Measurements from ENCODE around the gene TNNC1.
A peak's percentile ranks its signal among the peaks of the same experiment; 100 is the strongest.

TNNC1 gene

DNA sequence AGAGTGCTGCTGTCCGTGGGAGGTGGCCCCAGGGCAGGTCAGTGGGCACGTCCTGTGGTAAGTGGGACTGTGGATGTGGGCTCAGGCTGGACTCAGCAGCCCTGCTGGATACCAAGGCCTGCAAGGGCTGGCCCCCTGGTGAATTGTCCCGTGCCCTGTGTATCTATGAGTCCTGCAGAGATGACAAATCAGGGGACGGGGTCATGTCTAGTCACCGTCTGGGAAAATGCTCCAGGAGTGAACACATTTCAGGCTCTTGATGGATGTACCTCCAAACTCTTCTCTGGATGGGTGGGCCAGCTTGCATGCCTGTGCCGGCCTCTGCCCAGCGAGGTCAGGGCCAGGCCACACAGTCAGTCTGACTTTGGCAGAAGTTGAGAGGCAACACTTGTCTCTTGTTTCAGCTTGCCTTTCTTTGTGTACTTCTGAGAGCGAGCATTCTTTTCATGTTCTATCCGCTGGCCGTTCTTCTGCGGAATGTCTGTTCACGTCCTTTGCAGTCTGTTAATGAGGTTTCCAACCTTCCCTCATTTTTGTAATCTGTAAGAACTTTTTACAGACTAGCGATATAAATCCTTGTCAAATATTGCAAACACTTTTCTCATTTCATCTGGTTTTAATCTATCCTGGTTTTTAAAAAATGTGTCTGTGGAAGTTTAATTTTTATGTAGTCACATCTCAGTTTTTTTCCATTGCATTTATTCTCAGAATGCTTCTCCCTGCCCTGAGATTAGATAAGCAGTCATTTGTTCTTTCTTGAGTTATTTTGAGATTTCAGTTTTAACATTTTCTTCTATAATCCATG lies 29.9 kb upstream of the TNNC1 start:
- no peak for DNase-seq

DNA sequence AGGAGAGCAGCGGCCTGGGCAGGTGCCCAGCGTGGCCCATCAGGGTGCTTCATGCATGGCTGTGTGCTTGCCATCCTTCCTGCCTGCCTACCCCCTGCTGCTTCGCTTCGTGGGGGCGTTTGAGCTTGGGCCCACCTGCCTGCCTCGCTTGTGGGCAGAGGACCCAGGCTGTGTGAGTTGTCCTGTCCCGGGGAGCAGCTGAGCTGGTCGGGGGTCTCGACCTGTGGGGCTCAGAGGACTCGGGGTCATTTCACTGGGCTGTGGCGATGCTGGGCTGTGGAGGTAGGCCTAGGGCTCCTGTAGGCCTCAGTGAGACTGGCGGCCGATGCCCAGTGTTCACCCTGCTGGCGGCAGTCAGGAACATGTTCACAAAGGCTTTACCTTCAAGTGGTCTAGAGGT lies 29.2 kb upstream of the TNNC1 start:
- DNase-seq = no peak

DNA sequence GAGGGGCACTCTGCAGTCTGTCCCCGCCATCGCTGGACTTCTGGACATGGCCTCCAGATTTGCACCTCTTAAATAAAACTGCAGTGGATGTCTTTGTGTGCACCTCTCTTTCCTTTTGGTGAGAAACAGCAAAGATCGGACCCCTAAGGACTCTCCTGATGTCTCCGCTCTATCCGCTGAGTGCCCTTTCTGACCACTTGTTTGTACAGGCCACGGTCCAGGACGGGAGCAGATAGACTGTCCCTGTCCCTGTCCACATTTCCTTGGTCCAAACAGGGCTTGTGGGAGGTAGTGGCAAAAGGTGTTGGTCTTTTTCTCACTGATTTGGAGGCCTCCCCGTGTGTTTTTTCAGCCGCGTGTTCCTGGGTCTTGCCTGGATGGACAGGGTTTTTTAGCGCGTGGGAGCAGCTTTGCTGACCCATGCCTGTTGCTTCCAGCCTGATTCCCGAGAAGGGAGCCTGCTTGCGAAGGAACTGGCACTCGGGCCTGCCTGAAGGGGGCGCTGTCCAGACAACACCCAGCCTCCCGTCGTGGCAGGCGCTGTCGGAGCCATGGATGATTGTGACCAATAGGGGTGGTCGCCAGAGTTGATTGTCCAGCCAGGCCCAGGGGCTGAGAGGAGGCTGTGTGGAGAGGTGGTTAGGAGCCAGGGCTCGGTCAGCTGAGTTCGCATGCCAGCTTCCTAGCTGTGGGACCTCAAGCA lies 28.1 kb upstream of the TNNC1 start:
- DNase-seq = peak; percentile 10 to 26

DNA sequence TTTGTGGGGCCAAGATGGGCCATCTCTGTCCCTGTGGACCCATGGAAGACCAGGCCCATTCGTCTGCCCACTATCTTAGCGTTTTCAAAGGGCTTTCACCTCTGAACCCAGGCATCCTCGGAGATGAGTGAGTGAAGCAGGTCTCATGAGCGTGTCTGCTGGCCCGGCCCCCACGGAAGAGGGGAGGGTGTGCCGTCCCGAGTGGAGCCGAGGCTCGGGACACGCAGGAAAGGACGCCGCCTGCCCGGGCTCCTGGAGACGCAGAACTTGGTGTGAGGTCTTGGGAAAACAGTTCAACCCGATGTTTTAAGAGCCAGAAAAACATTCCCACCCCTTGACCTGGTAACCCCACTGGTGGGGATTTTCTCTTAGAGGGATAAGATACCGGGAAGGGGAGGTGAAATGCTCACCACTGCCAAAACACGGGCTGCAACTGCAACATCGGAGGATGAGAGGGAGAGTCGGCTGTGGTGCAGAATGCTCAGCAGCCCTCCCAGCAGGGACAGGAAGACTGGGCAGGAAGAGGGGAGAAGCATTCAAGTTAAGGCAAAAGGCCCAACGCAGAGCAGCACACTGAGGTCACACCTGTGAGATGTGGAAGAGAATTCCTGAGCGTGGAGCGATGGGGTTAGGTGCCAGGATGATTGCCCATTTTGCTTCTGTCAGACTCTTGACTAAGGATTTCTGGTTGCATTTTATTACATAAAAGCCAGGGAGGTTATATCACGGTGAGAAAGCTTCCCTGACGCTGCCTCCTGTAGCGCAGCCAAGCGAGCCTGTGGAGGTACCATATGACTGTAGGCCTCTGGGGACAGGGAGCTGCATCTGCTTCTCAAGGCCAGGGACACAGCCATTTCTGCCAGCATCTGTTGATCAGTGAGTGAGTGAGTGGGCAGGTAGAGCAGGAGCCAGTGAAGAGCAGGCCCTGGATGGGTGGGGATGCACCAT lies 27.2 kb upstream of the TNNC1 start:
- no peak for DNase-seq

DNA sequence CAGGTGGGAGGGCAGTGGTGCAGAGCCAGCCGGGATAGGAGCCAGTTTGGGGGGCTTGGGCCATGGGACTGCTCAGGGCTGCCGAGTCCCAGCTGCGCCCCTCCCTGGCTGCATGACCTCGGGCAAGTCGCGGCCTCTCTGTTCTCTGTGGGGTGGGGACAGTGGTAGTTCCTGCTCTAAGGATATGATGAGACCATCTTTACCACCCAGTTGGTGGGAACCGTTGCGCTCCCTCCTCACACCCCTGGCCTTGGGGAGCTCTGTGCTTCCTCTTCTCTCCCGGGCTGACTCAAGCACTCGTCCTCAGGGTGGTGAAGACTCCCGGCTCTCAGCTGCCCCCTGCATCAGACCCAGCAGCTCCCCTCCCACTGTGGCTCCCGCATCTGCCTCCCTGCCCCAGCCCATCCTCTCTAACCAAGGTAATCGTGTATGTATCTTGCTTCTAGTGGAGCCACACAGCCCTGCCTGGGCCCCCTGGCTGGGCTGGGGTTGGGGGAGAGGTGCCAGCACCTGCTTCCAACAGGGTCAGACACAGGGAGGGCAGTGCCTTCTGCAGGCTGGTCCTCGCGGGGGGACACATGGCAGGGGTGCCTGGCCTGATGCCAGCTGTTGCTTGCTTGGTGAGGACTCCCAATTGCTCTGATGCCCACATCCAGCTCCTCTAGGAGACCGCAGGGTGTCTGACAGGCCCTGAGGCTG lies 26.2 kb upstream of the TNNC1 start:
- DNase-seq = no peak

DNA sequence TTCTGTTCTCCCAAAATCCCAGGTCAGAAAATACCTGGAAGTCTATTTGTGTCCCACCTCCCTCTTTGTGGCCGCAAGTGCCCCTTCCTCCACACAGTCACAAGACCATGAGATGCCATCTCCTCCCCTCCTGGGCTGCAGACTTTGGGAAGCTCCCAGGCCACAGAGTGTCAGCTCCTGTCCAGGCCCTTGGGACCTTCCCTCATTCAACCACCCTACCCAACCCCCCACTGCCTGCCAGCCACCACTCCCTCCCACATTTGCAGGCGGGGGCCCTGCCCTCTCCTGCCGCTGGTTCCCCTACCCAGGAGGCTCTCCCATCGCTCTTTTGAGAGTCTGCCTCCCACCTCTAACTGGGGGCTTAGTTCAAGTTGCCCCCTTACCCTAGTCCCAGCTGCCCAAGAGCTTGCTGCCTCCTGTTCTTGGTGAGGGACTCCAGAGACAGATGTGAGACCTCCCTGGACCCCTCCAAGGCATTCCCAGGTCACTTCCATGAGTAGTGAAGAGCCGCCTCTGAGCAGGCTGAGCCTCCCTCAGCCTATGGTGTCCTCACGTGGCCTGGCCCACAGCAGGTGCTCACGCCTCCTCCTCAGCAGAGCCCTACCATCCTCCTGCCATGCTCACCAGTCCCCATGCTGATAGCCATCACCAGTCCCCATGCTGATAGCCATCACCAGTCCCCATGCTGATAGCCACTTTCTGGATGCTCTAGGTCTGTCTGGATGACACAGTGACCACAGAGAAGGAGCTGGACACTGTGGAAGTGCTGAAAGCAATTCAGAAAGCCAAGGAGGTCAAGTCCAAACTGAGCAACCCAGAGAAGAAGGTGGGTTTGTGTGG lies 25.4 kb upstream of the TNNC1 start:
- DNase-seq = no peak

DNA sequence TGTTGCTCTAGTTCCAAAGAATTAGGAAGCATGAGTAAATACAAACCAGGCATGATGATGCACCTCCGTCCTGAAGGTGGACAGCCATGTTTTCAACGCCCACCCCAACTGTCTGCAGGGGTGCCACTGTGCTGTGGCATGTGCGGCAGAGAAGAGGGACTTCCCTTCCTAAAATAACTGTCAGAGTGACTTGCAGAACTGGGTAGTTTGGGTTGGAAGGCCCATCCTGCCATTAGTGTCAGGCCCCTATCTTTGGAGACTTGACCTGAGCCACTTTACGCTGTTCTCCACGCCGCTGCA lies 23.9 kb upstream of the TNNC1 start:
- DNase-seq = no peak

DNA sequence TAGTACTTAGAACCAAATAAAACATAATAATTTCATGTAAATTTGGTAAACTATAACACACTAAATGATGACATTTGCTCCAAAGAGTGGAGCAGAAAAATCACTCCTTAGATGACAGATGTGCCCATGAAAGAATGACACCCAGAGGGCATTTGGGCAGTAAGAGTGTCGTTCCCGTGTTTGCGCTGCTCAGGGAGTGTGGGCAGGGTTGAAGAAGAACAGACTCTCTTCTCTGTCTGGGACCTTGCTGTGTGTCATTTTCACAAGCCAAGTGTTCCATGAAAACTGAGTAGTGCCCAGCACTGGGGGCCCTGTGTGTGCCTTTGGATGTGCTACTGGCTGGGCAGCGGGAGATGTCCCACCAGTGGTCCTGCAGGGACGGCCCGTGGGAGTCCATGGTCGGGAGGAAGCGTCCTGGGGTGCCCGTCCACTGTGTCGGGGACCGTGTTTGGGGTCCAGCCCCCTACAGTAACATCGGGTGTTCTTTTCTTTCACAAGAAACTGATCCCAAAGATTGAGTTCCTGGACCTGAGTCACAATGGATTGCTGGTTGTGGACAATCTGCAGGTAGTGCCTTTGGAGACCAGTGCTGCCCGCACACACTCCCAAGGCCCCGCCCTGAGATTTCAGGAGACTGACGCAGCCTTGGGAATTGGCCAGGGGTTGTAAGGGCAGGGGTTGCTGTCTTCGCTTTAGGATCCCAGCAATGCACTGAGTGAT lies 23.4 kb upstream of the TNNC1 start:
- DNase-seq = no peak

DNA sequence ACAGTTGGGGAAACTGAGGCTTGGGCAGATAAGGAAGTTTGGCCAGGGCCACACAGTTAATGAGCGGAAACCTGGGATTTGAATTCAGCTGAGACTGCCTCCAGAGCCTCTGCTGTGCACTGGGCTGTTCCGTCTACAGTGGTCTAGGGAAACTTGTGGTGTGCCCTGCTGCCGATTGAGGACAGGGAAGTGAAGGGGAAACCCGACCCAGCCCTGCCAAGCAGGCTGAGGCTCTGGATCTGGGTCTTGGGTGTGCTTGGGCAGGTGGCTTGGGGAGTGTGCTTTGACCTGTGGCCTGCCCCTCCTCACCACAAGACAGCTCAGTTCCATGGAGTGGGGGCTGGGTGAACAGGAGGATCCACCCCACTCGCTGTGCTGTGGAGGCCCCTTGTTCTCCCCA lies 19.2 kb upstream of the TNNC1 start:
- no peak for DNase-seq

DNA sequence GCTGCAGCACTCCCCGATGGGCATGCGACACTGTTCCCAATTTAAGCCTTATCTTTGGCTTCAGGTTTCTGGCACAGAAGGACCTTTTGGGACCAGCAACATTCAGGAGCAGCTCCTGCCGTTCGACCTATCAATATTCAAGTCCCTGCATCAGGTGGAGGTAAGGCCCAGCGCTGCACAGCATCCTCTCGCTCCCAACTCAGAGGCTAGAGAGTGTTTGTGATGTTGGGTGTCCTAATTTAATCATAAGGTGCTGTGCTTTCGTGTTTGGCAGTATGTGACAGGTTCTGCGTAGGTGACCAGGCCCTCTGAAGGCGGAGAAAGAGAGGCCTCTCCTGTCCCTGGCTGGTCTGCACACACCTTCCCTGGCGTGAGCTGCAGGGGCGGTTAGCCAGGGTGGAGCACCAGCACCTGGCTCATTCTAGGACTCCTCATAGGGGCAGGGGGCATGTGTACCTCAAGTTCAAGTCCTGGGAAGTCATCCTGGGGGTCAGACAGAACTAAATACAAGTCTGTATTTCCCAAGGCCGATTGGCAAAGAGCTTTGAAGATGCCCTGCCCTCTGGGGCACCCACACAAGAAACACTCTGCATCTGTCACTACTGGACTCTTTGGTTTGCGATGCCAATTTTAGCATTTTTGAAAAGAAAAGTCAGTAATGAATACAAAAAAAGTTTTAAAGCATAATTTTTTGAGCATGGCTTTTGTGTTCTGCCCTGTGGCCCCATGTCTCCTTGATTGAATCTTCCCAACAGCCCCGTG lies 18.6 kb upstream of the TNNC1 start:
- no peak for DNase-seq

DNA sequence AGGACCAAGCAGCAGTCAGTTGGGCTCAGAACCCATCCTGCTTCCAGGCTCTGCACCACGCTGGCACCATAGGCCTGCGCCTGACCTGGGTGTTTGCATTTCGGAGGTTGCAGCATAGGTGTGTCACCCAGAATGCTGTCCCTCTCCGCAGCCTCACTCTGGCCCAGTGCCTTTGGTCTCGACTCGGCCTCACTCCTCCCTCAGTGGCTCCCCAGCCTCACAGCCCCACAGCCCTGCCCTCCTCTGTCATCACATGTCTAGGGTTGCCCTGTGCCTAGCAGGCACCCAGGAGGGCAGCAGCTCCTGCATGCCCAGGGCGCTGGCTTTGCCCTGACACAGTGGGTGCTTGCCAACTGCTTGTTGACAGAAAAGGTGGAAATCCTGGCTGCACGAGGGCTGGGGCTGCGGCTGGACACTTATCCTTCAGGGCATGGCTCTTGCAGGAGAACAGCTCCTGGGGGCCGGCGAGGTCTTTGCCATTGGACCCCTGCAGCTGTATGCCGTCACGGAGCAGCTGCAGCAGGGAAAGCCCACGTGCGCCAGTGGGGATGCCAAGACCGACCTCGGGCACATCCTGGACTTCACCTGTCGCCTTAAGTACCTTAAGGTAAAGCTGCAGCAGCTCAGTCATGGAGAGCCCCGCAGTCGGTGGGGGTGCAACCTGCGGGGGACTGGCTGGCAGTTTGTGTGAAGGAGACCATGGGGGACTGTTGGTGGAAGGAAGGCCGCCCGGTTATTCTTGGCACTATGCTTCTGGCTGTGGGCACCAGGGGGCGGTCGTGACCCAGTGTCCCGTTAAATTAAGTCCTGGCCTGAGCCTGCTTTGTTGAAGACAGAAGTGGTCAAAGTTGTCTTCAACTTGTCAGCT lies 17.8 kb upstream of the TNNC1 start:
- DNase-seq = peak; percentile 48 to 52

DNA sequence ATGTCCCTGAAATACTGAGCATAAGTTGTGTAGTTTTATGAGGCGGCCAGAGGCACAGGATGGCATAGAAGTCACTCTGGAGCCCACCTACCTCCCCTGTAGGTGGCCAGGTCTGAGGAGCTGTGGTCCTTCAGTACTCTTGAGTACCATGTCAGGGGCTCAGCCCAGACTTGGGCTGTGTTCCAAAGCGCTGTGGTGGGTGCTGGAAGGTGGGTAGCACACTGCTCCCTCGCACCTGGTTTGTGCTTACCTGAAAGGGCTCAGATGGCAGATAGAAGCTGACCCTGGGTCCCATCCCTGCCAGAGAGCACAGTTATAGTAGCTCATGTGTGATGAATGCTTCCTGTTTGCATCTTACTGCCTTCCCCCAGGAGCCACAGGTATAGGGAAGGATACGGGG lies 17.1 kb upstream of the TNNC1 start:
- no peak for DNase-seq

DNA sequence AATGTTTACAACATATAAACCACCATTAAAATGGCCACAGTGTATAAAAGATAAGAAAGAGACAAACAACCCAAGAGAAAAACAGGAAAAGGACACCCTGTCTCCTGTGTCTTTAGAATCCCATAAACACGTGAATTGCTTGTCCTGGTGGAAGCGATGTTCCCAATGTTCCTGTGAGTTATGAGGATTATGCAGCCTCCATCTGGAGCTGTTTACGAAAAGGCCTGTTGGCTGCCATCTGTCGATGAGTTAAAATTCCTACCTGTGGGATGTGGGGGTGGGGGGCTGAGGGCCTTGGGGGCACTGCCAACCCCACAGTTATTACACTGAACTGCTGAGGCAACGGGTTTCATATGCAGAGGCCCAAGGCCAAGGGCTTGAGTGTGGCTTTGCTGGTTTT lies 15.2 kb upstream of the TNNC1 start:
- no peak for DNase-seq

DNA sequence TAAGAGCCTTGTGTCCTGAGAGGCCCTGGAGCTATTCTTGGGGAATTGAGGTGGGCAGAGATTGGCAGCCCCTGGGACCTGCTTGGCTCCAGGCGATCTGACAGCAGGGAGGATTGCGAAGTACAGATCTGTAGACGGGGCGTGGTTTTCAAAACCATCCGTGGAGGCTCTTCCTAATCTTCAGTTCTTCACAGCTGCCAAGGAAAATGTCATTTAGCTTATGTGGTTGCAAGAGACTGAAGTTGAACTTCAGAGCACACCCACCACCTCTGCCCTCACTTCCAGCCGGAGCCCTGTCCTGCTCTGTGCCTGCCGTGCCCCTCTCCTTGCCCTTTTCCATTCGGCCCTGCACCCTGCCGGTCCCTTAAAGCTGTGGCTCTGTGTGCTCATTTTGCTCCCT lies 14.5 kb upstream of the TNNC1 start:
- no peak for DNase-seq

DNA sequence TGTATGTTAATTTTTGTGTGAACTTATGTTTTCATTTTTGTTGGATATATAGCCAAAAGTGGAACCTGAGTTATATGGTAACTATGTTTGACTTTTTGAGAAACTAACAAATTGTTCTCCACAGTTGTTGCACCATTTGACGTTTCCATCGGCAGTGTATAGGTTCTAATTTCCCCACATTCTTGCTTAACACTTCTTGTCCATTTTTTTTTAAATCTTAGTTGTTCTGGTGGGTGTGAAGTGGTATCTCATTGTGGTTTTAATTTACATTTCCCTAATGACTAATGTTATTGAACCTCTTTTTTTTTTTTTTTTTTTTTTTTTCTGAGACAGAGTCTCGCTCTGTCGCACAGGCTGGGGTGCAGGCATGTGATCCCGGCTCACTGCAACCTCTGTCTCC lies 9.6 kb upstream of the TNNC1 start:
- no peak for DNase-seq

DNA sequence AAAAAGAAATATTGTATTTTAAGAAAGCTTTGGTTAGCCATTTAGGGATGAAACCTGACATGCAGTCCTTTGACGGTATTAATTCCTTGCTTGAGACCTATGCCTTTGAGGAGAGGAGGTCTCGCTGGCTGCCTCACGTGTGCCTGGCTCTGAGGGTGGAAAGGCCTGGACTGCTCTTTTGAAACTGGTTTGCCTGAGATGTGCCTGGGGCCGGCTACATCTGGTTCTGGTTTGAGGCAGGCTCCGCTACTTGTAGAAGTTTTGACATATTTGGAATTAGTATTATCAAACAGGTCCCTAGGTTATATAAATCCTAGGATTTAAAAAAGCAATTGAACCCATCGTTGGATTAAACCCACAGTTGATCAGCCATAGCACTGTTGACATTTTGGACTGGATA lies 8.0 kb upstream of the TNNC1 start:
- DNase-seq = no peak

DNA sequence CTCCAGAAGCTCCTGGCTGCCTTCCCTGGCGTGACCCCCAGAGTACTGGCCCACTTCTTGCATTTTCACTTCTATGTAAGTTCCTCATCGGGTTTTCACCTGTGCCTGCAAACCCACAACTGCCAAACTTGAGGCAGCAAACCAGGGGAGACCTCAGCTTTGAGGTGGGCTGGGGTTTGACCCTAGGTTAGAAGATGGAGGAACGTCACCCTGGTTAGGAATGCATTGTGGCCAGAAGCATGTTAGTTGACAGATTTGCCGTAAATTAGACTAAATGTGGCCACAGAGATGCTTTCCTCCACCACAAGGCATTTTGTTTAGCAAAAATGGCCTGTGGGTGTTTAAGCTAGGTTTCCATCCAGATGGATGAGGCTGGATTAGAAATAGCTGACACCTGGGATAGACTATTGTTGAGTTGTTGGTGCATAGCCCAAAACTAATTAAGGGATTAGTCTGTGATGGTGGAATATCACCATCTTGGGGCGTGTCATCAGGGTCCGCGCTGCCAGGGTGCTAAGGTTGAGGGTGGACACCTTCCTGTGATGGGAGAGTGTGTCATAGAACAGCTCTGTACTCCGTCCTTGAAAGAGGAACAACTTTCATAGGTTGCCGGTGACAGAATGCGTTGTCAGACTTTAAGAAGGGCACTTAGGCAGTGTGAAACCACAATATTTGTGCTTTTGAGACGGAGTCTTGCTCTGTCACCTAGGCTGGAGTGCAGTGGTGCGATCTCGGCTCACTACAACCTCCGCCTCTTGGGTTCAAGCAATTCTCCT lies 5.1 kb upstream of the TNNC1 start:
- no peak for DNase-seq

DNA sequence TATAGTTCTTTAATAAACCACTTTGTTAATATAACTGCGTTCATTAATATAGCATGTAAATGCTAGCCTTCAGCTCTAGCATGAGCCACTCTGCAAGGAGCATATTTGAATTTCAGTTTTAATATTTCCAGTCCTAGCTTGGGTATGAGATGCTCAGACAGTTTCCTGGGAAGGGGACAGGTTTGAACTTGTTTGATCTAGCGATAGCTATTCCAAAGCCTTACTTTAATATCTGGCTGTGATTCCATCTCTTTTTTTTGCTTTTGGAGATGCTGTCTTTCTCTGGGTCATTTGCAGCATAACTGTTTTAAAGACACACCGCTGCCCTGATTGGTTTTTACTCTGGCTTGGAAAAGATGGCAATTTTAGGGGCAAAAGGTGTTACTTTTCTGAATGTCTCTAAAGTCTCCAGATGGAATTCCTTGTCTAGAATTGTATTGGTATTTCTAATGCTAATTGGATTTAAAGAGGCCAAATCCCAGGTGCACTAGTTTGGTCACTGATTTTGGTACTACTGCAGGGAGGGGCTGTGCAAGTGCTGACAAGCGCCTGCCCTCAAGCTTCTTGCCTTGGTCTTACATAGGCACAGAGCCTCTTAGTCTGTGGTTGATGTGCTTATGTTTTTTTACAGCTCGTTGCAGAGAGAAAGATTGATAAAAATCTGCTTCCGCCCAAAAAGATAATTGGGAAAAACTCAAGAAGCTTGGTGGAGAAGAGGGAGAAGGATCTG lies 4.4 kb upstream of the TNNC1 start:
- no peak for DNase-seq
